K562 (cell line): ENCODE results near the gene BAMBI. TPM values are rescaled to one million over a fixed set of nuclear protein-coding genes. Genes with fewer than 3 reads are reported as not detected.

Experiments
- ARID1B ChIP-seq: fragments of 450-650 bp; IDR thresholded peaks from 2 replicates; pipeline ENCODE4 v1.6.1; 2016; ENCODE audit warnings: antibody characterized with exemption, mild to moderate bottlenecking, inconsistent platforms
- ARID2 ChIP-seq: fragments of 450-650 bp; IDR thresholded peaks from 2 replicates; pipeline ENCODE4 v1.6.1; 2017; ENCODE audit warnings: antibody characterized with exemption, mild to moderate bottlenecking
- C11orf30 ChIP-seq: fragments of 450-650 bp; IDR thresholded peaks from 2 replicates; pipeline ENCODE4 v1.6.1; 2016; ENCODE audit warnings: low read depth, mild to moderate bottlenecking
- FOS ChIP-seq: IDR thresholded peaks from 3 replicates; pipeline ENCODE4 v1.6.1; 2011; ENCODE audit not compliant: insufficient read length; ENCODE audit errors: extremely low read depth
- FOXA3 ChIP-seq, 2 experiments: fragments of 450-650 bp in 1 of 2; sonication (generic) in 1 of 2; formaldehyde crosslinking; IDR thresholded peaks in 1 of 2; conservative IDR thresholded peaks in 1 of 2; 2 replicates each; pipeline versions ENCODE4 v1.4.0 to v1.8.0; 2020 to 2022; ENCODE audit warnings: mild to moderate bottlenecking in 2 of 2, missing genetic modification reagents in 1 of 2
- FOXM1 ChIP-seq, 2 experiments: fragments of 450-650 bp in 1 of 2; sonication (generic) in 1 of 2; formaldehyde crosslinking in 1 of 2; IDR thresholded peaks; 2 replicates each; pipeline versions ENCODE4 v1.6.1 to v1.9.0; 2017 to 2022; ENCODE audit warnings: low read depth in 2 of 2, mild to moderate bottlenecking in 2 of 2, missing genetic modification reagents in 1 of 2, moderate library complexity in 1 of 2
- HDAC6 ChIP-seq: IDR thresholded peaks from 2 replicates; pipeline ENCODE4 v1.6.1; 2012; ENCODE audit warnings: low read depth, mild to moderate bottlenecking, control low read depth, inconsistent platforms, low read length, moderate library complexity
- KDM2B ChIP-seq: fragments of 250-450 bp; sonication (Bioruptor Pico); IDR thresholded peaks from 2 replicates; pipeline ENCODE4 v1.8.0; 2021; ENCODE audit warnings: mild to moderate bottlenecking, moderate library complexity
- KLF10 ChIP-seq: fragments of 250-450 bp; sonication (Bioruptor Pico); IDR thresholded peaks from 2 replicates; pipeline ENCODE4 v1.6.1; 2021; ENCODE audit warnings: matching md5 sums
- RBFOX2 ChIP-seq: fragments of 200-400 bp; formaldehyde crosslinking; IDR thresholded peaks from 2 replicates; pipeline ENCODE4 v1.6.1; 2017; ENCODE audit warnings: low read depth, mild to moderate bottlenecking, low read length, moderate library complexity
- RCOR1 ChIP-seq, 2 experiments: IDR thresholded peaks; 2 replicates each; pipeline ENCODE4 v1.6.1; 2012; ENCODE audit warnings: low read depth in 2 of 2, low read length in 2 of 2, borderline replicate concordance in 1 of 2, improper control_type of control experiment in 1 of 2
- RFX5 ChIP-seq: IDR thresholded peaks from 2 replicates; pipeline ENCODE4 v1.6.1; 2011; ENCODE audit warnings: low read depth, mild to moderate bottlenecking, improper control_type of control experiment, low read length
- SMARCA4 ChIP-seq: fragments of 450-650 bp; IDR thresholded peaks from 2 replicates; pipeline ENCODE4 v1.6.1; 2016
- SRSF3 ChIP-seq: fragments of 200-400 bp; formaldehyde crosslinking; IDR thresholded peaks from 2 replicates; pipeline ENCODE4 v1.6.1; 2016; ENCODE audit warnings: mild to moderate bottlenecking, low read length, moderate library complexity; ENCODE audit not compliant: insufficient read depth
- TEAD1 ChIP-seq, 2 experiments: fragments of 450-650 bp in 1 of 2; sonication (generic) in 1 of 2; formaldehyde crosslinking; IDR thresholded peaks; 2 replicates each; pipeline versions ENCODE4 v1.4.0 to v1.8.0; 2020 to 2022; ENCODE audit warnings: mild to moderate bottlenecking in 2 of 2, missing genetic modification reagents in 1 of 2
- TEAD2 ChIP-seq: fragments of 450-650 bp; IDR thresholded peaks from 2 replicates; pipeline ENCODE4 v1.6.1; 2016; ENCODE audit warnings: missing genetic modification characterization, control low read depth, missing compliant biosample characterization
- THRB ChIP-seq: fragments of 450-650 bp; formaldehyde crosslinking; conservative IDR thresholded peaks from 2 replicates; pipeline ENCODE4 v1.4.0; 2022; ENCODE audit warnings: mild to moderate bottlenecking, missing genetic modification characterization
- ZBTB43 ChIP-seq: sonication (generic); formaldehyde crosslinking; IDR thresholded peaks from 2 replicates; pipeline ENCODE4 v1.8.0; 2023; ENCODE audit warnings: mild to moderate bottlenecking, missing genetic modification reagents
- ZKSCAN8 ChIP-seq: fragments of 200-800 bp; sonication (Bioruptor generic); IDR thresholded peaks from 2 replicates; pipeline ENCODE4 v1.6.1; 2016; ENCODE audit warnings: missing genetic modification characterization, missing compliant biosample characterization
- ZNF347 ChIP-seq: fragments of 450-650 bp; formaldehyde crosslinking; IDR thresholded peaks from 2 replicates; pipeline ENCODE4 v1.4.0; 2020; ENCODE audit warnings: low read depth, mild to moderate bottlenecking, moderate library complexity
- ZNF584 ChIP-seq: fragments of 200-800 bp; sonication (Bioruptor generic); IDR thresholded peaks from 2 replicates; pipeline ENCODE4 v1.6.1; 2016; ENCODE audit warnings: low read depth, mild to moderate bottlenecking, missing genetic modification characterization, missing compliant biosample characterization
- ZNF668 ChIP-seq: fragments of 250-450 bp; sonication (Bioruptor Pico); IDR thresholded peaks from 2 replicates; pipeline ENCODE4 v1.8.0; 2022; ENCODE audit warnings: mild to moderate bottlenecking, inconsistent platforms
- ZNF830 ChIP-seq: fragments of 250-450 bp; sonication (Bioruptor Pico); IDR thresholded peaks from 2 replicates; pipeline ENCODE4 v1.5.0; 2021; ENCODE audit warnings: mild to moderate bottlenecking
- polyA plus RNA-seq, 8 experiments: library from polyadenylated mRNA; depleted of rRNA in 4 of 8; stranded (reverse) in 5 of 8; unstranded in 3 of 8; fragments of >200 nt; fragmentation: Nextera tagmentation in 2 of 8; fragmentation: Illumina TruSeq in 1 of 8; extraction: Ambion mirVana in 2 of 8; extraction: Trizol in 1 of 8; gene quantifications; 2 replicates each; pipeline versions ENCODE4 v1.2.1 to v1.2.3, GENCODE V29; 2011 to 2014; ENCODE audit warnings: inconsistent platforms in 1 of 8, missing spikeins in 1 of 8
- total RNA-seq, 7 experiments: library from RNA; depleted of rRNA in 6 of 7; stranded (reverse); fragments of >200 nt in 6 of 7; fragmentation: Illumina TruSeq in 2 of 7; extraction: Trizol in 2 of 7; gene quantifications; 2 replicates each; pipeline versions ENCODE4 v1.2.1 to v1.2.3, GENCODE V29; 2011 to 2021; ENCODE audit warnings: low replicate concordance in 1 of 7
- TF ChIP-seq, protein P1 (sequence below), 2 experiments: IDR thresholded peaks in 1 of 2; conservative IDR thresholded peaks in 1 of 2; 2 replicates each; pipeline ENCODE4 v1.6.1; 2016; ENCODE audit warnings: low read depth in 2 of 2, mild to moderate bottlenecking in 1 of 2, missing compliant biosample characterization in 1 of 2, missing genetic modification characterization in 1 of 2, moderate library complexity in 1 of 2

Gene BAMBI
- total and polyA plus RNA-seq, 9 of the 15 experiments (the other 6 are each of a cell fraction or from before 2014, with no cell fraction given), result 2.0 to 21.8 (median 13.5) TPM

GRCh38 chr10:28719789-28720436, 42.6 kb downstream of the BAMBI start (continued):
- no peak for TF ChIP-seq RBFOX2
- TF ChIP-seq ZBTB43 (CRISPR knock-in tag), result no peak
- peak in 1 of 2 experiments; percentile 30; a peak in 1 of 4 replicates for TF ChIP-seq TEAD1 (CRISPR knock-in tag; IDR thresholded peaks at IDR 0.05)
- TF ChIP-seq SRSF3, result no peak
- no peak for TF ChIP-seq ZKSCAN8 (CRISPR knock-in tag)
- peak; percentile 83 for TF ChIP-seq C11orf30
- TF ChIP-seq HDAC6, result no peak
- no peak for TF ChIP-seq THRB (CRISPR knock-in tag)
- no peak for TF ChIP-seq ZNF668 (CRISPR knock-in tag)
- peak in 1 of 2 experiments; percentile 72; a peak in 1 of 4 replicates for TF ChIP-seq RCOR1 (IDR thresholded peaks at IDR 0.05; ENCODE audit: borderline replicate concordance in 1 of 2, low read depth in 2 of 2, low read length in 2 of 2)
- no peak for TF ChIP-seq ARID2
- TF ChIP-seq, protein P1, sequence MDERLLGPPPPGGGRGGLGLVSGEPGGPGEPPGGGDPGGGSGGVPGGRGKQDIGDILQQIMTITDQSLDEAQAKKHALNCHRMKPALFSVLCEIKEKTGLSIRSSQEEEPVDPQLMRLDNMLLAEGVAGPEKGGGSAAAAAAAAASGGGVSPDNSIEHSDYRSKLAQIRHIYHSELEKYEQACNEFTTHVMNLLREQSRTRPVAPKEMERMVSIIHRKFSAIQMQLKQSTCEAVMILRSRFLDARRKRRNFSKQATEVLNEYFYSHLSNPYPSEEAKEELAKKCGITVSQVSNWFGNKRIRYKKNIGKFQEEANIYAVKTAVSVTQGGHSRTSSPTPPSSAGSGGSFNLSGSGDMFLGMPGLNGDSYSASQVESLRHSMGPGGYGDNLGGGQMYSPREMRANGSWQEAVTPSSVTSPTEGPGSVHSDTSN (CRISPR knock-in tag; IDR thresholded peaks at IDR 0.05; ENCODE audit: low read depth), result no peak
- TF ChIP-seq, protein P1 (tag; conservative IDR thresholded peaks at IDR 0.05; ENCODE audit: low read depth), result 0 out of 2 replicates have a peak, but pooled peaks have one; percentile 15
- TF ChIP-seq FOS, result no peak
- TF ChIP-seq KLF10 (CRISPR knock-in tag), result no peak
- TF ChIP-seq RFX5, result no peak
- TF ChIP-seq FOXM1 (IDR thresholded peaks at IDR 0.05; ENCODE audit: low read depth), result peak; percentile 42; the same call in 1 of the 2 replicates
- no peak for TF ChIP-seq FOXM1 (CRISPR knock-in tag; IDR thresholded peaks at IDR 0.05; ENCODE audit: low read depth)
- TF ChIP-seq ZNF584 (CRISPR knock-in tag), result no peak
- no peak for TF ChIP-seq TEAD2 (tag)
- TF ChIP-seq ARID1B, result peak; percentile 46
- peak; percentile 68 for TF ChIP-seq SMARCA4
- TF ChIP-seq KDM2B (CRISPR knock-in tag), result no peak
- no peak for TF ChIP-seq FOXA3 (CRISPR knock-in tag; conservative IDR thresholded peaks at IDR 0.05 in 1 of 2, IDR thresholded peaks at IDR 0.05 in 1 of 2)
- TF ChIP-seq ZNF830 (CRISPR knock-in tag), result no peak
- no peak for TF ChIP-seq ZNF347
